NCI-H524 (cell line): ENCODE results near the gene RASAL3.

Source experiments
- DNase-seq, 2 experiments: peaks; one replicate each; lab custom pipeline; 2025; lab: John Stamatoyannopoulos, UW

RASAL3 gene

GRCh38 chr19:15432629-15433518 lies 31.5 kb downstream of the RASAL3 start:
- peak; percentile 77 to 90 for DNase-seq

GRCh38 chr19:15432018-15432494 lies 32.3 kb downstream of the RASAL3 start:
- no peak for DNase-seq

- DNase-seq = no peak
These were observed 32.8 kb downstream of the RASAL3 start for GRCh38 chr19:15431396-15432017.

GRCh38 chr19:15430526-15431120 lies 33.7 kb downstream of the RASAL3 start:
- DNase-seq = no peak

- no peak for DNase-seq
These were observed 34.4 kb downstream of the RASAL3 start for GRCh38 chr19:15429825-15430467.

GRCh38 chr19:15428956-15429824 lies 35.2 kb downstream of the RASAL3 start:
- no peak for DNase-seq

GRCh38 chr19:15427991-15428471 lies 36.3 kb downstream of the RASAL3 start:
- DNase-seq = no peak

GRCh38 chr19:15427350-15427700 lies 37.0 kb downstream of the RASAL3 start:
- no peak for DNase-seq

GRCh38 chr19:15426485-15427349 lies 37.6 kb downstream of the RASAL3 start:
- no peak for DNase-seq

GRCh38 chr19:15425321-15425950 lies 38.9 kb downstream of the RASAL3 start:
- no peak for DNase-seq

GRCh38 chr19:15424692-15425272 lies 39.6 kb downstream of the RASAL3 start:
- no peak for DNase-seq

GRCh38 chr19:15424121-15424520 lies 40.2 kb downstream of the RASAL3 start:
- no peak for DNase-seq

- no peak for DNase-seq
These were observed 41.2 kb downstream of the RASAL3 start for GRCh38 chr19:15423130-15423529.

GRCh38 chr19:15422296-15423075 lies 41.9 kb downstream of the RASAL3 start:
- DNase-seq = no peak

GRCh38 chr19:15421721-15422260 lies 42.6 kb downstream of the RASAL3 start:
- peak; percentile 20 to 59 for DNase-seq

GRCh38 chr19:15421136-15421695 lies 43.1 kb downstream of the RASAL3 start:
- no peak for DNase-seq

- DNase-seq = peak in 1 of 2 experiments; percentile 29
These were observed 44.8 kb downstream of the RASAL3 start for GRCh38 chr19:15419413-15420025.
